WTC11 (cell line): ENCODE results near the gene HCST.

Experiments used
- ATF3 ChIP-seq: sonication (generic); formaldehyde crosslinking; conservative IDR thresholded peaks from 2 replicates; pipeline ENCODE4 v1.8.1; 2022; ENCODE audit warnings: mild to moderate bottlenecking, missing genetic modification reagents
- CTCF ChIP-seq: fragments of 200-600 bp; IDR thresholded peaks from 2 replicates; pipeline ENCODE4 v1.8.0; 2022; ENCODE audit warnings: antibody characterized with exemption
- E2F4 ChIP-seq: sonication (generic); formaldehyde crosslinking; IDR thresholded peaks from 2 replicates; pipeline ENCODE4 v1.8.1; 2022; ENCODE audit warnings: low read depth, mild to moderate bottlenecking, moderate library complexity, missing genetic modification reagents, borderline replicate concordance
- MXD4 ChIP-seq: fragments of 250-450 bp; sonication (Bioruptor Pico); IDR thresholded peaks from 2 replicates; pipeline ENCODE4 v1.8.0; 2021; ENCODE audit warnings: mild to moderate bottlenecking, moderate library complexity, borderline replicate concordance
- PRDM15 ChIP-seq: sonication (generic); formaldehyde crosslinking; IDR thresholded peaks from 2 replicates; pipeline ENCODE4 v1.8.0; 2022; ENCODE audit warnings: missing genetic modification reagents
- TEAD1 ChIP-seq: sonication (generic); formaldehyde crosslinking; IDR thresholded peaks from 2 replicates; pipeline ENCODE4 v1.8.0; 2022; ENCODE audit warnings: mild to moderate bottlenecking, missing genetic modification reagents

GRCh38 chr19:35853038-35853756 lies 49.1 kb upstream of the HCST start:
- TF ChIP-seq TEAD1 (CRISPR knock-in tag) (no peak), ATF3 (CRISPR knock-in tag) (no peak), PRDM15 (CRISPR knock-in tag) (no peak), MXD4 (no peak), CTCF (no peak), E2F4 (CRISPR knock-in tag) (no peak)
